ENCODE results near the gene CX3CL1. TPM values are rescaled to one million over a fixed set of nuclear protein-coding genes. Genes with fewer than 3 reads are reported as not detected.

The CX3CL1 gene
- total and polyA plus RNA-seq, 2 of the 13 experiments (the other 11 are each of a cell fraction or from before 2014, with no cell fraction given): 57.3 to 60.8 TPM

DNA sequence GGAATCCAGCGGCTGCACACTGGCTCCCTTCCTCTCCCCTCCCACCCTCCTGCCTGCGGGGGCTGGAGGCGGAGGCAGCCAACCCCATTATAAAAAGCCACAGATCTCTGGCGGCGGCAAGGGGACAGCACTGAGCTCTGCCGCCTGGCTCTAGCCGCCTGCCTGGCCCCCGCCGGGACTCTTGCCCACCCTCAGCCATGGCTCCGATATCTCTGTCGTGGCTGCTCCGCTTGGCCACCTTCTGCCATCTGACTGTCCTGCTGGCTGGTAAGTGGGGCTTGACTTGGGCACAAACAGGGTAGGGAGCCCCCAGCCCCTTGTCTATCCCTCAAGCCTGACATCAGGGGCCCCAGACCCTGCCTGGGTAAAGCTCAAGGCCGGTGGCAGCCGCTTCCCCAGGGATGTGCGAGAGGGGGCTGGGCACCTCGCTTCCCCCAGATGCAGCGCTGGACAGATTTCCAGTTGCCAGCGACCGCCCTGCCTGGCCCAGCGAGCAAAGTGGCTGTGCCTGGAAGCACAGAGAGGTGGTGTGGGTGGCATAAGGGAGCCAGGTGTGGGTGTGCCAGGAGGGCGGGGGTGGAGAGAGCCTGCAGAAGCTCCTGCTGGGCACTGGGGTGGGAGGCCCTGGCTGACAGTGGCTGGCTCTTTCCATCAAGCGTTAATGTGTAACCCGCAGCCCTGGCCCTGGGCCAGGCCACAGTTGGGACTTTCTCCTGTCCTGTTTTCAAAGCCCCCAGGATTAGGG lies at the start of gene CX3CL1 (continued):
- TF ChIP-seq, protein P1, sequence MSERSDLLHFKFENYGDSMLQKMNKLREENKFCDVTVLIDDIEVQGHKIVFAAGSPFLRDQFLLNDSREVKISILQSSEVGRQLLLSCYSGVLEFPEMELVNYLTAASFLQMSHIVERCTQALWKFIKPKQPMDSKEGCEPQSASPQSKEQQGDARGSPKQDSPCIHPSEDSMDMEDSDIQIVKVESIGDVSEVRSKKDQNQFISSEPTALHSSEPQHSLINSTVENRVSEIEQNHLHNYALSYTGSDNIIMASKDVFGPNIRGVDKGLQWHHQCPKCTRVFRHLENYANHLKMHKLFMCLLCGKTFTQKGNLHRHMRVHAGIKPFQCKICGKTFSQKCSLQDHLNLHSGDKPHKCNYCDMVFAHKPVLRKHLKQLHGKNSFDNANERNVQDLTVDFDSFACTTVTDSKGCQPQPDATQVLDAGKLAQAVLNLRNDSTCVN (CRISPR knock-in tag; IDR thresholded peaks at IDR 0.05; ENCODE audit: borderline replicate concordance): no peak; the same call in 1 of the 2 replicates
- TF ChIP-seq EHMT2 (IDR thresholded peaks at IDR 0.05; ENCODE audit: borderline replicate concordance, low read depth, low read length) (no peak), ZNF382 (CRISPR knock-in tag; IDR thresholded peaks at IDR 0.05; ENCODE audit: borderline replicate concordance) (no peak), ZMAT3 (CRISPR knock-in tag; conservative IDR thresholded peaks at IDR 0.05) (peak; percentile 60), KLF9 (CRISPR knock-in tag; IDR thresholded peaks at IDR 0.05; ENCODE audit: low read depth) (peak; percentile 83; the same call in 1 of the 2 replicates), CREB3 (CRISPR knock-in tag; IDR thresholded peaks at IDR 0.05) (peak; percentile 87), ZNF354B (CRISPR knock-in tag; IDR thresholded peaks at IDR 0.05) (no peak), ZNF512B (CRISPR knock-in tag; IDR thresholded peaks at IDR 0.05; ENCODE audit: borderline replicate concordance) (0 out of 2 replicates have a peak, but pooled peaks have one; percentile 76), ZNF296 (CRISPR knock-in tag; conservative IDR thresholded peaks at IDR 0.05) (no peak), NR3C1 (CRISPR knock-in tag; IDR thresholded peaks at IDR 0.05) (no peak), SRSF9 (IDR thresholded peaks at IDR 0.05; ENCODE audit: borderline replicate concordance, insufficient read depth, low read depth, low read length, poor library complexity, severe bottlenecking) (no peak), SMARCE1 (IDR thresholded peaks at IDR 0.05; ENCODE audit: borderline replicate concordance) (no peak), ZNF747 (CRISPR knock-in tag; IDR thresholded peaks at IDR 0.05; ENCODE audit: borderline replicate concordance) (peak; percentile 96), SMAD9 (CRISPR knock-in tag; IDR thresholded peaks at IDR 0.05) (no peak; the same call in 1 of the 2 replicates), ZNF777 (CRISPR knock-in tag; IDR thresholded peaks at IDR 0.05) (no peak; the same call in 1 of the 2 replicates), CCDC6 (CRISPR knock-in tag; IDR thresholded peaks at IDR 0.05) (peak; percentile 47; the same call in 1 of the 2 replicates), ZNF230 (CRISPR knock-in tag; IDR thresholded peaks at IDR 0.05) (peak; percentile 95), GATAD1 (CRISPR knock-in tag; IDR thresholded peaks at IDR 0.05) (no peak), IKZF1 (IDR thresholded peaks at IDR 0.05) (no peak), RXRA (CRISPR knock-in tag; IDR thresholded peaks at IDR 0.05) (peak; percentile 3), FOXO1 (CRISPR knock-in tag; IDR thresholded peaks at IDR 0.05) (peak; percentile 34; the same call in 1 of the 2 replicates), ATRX (CRISPR knock-in tag; IDR thresholded peaks at IDR 0.05; ENCODE audit: borderline replicate concordance) (no peak)
- TF ChIP-seq, protein P2, sequence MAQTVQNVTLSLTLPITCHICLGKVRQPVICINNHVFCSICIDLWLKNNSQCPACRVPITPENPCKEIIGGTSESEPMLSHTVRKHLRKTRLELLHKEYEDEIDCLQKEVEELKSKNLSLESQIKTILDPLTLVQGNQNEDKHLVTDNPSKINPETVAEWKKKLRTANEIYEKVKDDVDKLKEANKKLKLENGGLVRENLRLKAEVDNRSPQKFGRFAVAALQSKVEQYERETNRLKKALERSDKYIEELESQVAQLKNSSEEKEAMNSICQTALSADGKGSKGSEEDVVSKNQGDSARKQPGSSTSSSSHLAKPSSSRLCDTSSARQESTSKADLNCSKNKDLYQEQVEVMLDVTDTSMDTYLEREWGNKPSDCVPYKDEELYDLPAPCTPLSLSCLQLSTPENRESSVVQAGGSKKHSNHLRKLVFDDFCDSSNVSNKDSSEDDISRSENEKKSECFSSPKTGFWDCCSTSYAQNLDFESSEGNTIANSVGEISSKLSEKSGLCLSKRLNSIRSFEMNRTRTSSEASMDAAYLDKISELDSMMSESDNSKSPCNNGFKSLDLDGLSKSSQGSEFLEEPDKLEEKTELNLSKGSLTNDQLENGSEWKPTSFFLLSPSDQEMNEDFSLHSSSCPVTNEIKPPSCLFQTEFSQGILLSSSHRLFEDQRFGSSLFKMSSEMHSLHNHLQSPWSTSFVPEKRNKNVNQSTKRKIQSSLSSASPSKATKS (CRISPR knock-in tag; IDR thresholded peaks at IDR 0.05): no peak; the same call in 1 of the 2 replicates

All from HepG2 (cell line).